Measurements from ENCODE around the gene METTL24.

- TF ChIP-seq ZBTB33 (IDR thresholded peaks at IDR 0.05) (no peak), CTCF (IDR thresholded peaks at IDR 0.05; ENCODE audit: low read depth, low read length, missing input control) (no peak), HNF4G (IDR thresholded peaks at IDR 0.05) (no peak), YY1 (IDR thresholded peaks at IDR 0.05) (no peak), SP1 (IDR thresholded peaks at IDR 0.05) (no peak), ATF3 (IDR thresholded peaks at IDR 0.05) (no peak), GABPA (IDR thresholded peaks at IDR 0.05 in 1 of 2, conservative IDR thresholded peaks at IDR 0.05 in 1 of 2) (no peak), HNF4A (conservative IDR thresholded peaks at IDR 0.05) (no peak), MAX (IDR thresholded peaks at IDR 0.05) (no peak), REST (IDR thresholded peaks at IDR 0.05) (no peak), EGR1 (IDR thresholded peaks at IDR 0.05; ENCODE audit: low read depth in 2 of 2) (no peak), JUND (IDR thresholded peaks at IDR 0.05) (no peak), TAF1 (conservative IDR thresholded peaks at IDR 0.05) (no peak)
These were observed 34.9 kb downstream of the METTL24 start for GRCh38 chr6:110323258-110323657.
